Prostate gland (tissue), 2 donors: ENCODE measurements around the gene COL5A1. TPM values are rescaled to one million over a fixed set of nuclear protein-coding genes. Genes with fewer than 3 reads are reported as not detected.
A peak's percentile ranks its signal among the peaks of the same experiment; 100 is the strongest.

Experiments
- DNase-seq: peaks from one replicate; pipeline ENCODE4 v3.0.0-alpha.2; 2019; ENCODE audit warnings: low spot score
- H3K27ac ChIP-seq, 2 donors: fragments of 200-600 bp; sonication (generic); 2 replicates each; pipeline ENCODE4 v1.5.1; 2017 to 2019
- H3K27me3 ChIP-seq: fragments of 200-600 bp; sonication (generic); replicated peaks from 2 replicates; pipeline ENCODE4 v1.5.1; 2019; ENCODE audit not compliant: insufficient read depth
- H3K36me3 ChIP-seq, 2 donors: fragments of 200-600 bp; sonication (generic); 1 replicate in 1 of 2; 2 replicates in 1 of 2; pipeline versions ENCODE4 v1.5.1 to v1.8.1; 2017 to 2019
- H3K4me1 ChIP-seq: fragments of 200-600 bp; sonication (generic); replicated peaks from 2 replicates; pipeline ENCODE4 v1.5.1; 2019
- H3K4me3 ChIP-seq, 2 donors: fragments of 200-600 bp; sonication (generic); 2 replicates each; pipeline ENCODE4 v1.5.1; 2017 to 2019
- H3K9me3 ChIP-seq: fragments of 200-600 bp; sonication (generic); 2 replicates; pipeline ENCODE4 v1.5.1; 2017
- CTCF ChIP-seq, 4 experiments: fragments of 200-600 bp in 2 of 4; fragments of 450-650 bp in 2 of 4; sonication (generic) in 2 of 4; IDR thresholded peaks; 1 replicate in 3 of 4; 2 replicates in 1 of 4; pipeline ENCODE4 v1.5.1; 2016 to 2019; ENCODE audit warnings: antibody characterized with exemption in 4 of 4, mild to moderate bottlenecking in 2 of 4, moderate library complexity in 2 of 4
- POLR2A ChIP-seq: fragments of 450-650 bp; IDR thresholded peaks from one replicate; pipeline ENCODE4 v1.6.1; 2016; ENCODE audit warnings: antibody characterized with exemption, mild to moderate bottlenecking
- POLR2AphosphoS5 ChIP-seq: sonication (generic); formaldehyde crosslinking; IDR thresholded peaks from one replicate; pipeline ENCODE4 v1.6.1; 2017; ENCODE audit warnings: antibody characterized with exemption
- WGBS: methylation state at CpG from one replicate; pipeline ENCODE4 v1.1.5; 2018; 5-methylcytosine and 5-hydroxymethylcytosine counted together
- intact Hi-C: fragments of 100-400 bp; cut with DNase I; formaldehyde crosslinking; loops from one replicate; pipeline ENCODE4 v1.14.2; 2022
- total RNA-seq, 2 donors: library from RNA; depleted of rRNA; stranded (reverse); fragments of >200 nt; gene quantifications; one replicate each; pipeline ENCODE4 v1.1.0, GENCODE V29; 2016

The COL5A1 gene
- total RNA-seq, 2 donors from 2014 or later, result 16.9 to 36.0 TPM

- Histone ChIP-seq H3K4me3 (no peak overlapping the region), H3K27me3 (no peaks in the 10 kb centered on the region), H3K36me3 (no peaks in the 10 kb centered on the region), H3K9me3 (no peaks in the 10 kb centered on the region), H3K4me1 (no peaks in the 10 kb centered on the region), H3K27ac (no peak overlapping the region)
- no peak for TF ChIP-seq POLR2AphosphoS5
- TF ChIP-seq CTCF (IDR thresholded peaks at IDR 0.05), result no peak
- TF ChIP-seq POLR2A, result no peak
- no peak for DNase-seq
- intact Hi-C loops, result no loop called here
- WGBS, result 89% methylated on average over 9 of the region's 9 CpGs
Measured at GRCh38 chr9:134721344-134721743, 79.7 kb downstream of the COL5A1 start.

GRCh38 chr9:134722120-134722701, 80.6 kb downstream of the COL5A1 start:
- Histone ChIP-seq H3K9me3 (no peaks in the 10 kb centered on the region), H3K27ac (no peak overlapping the region), H3K4me1 (no peaks in the 10 kb centered on the region), H3K36me3 (no peaks in the 10 kb centered on the region), H3K27me3 (no peaks in the 10 kb centered on the region), H3K4me3 (no peak overlapping the region)
- 49% methylated on average over 15 of the region's 15 CpGs for WGBS
- intact Hi-C loops, result no loop called here
- TF ChIP-seq CTCF (IDR thresholded peaks at IDR 0.05) (no peak), POLR2AphosphoS5 (no peak), POLR2A (no peak)
- no peak for DNase-seq

- WGBS, result 79% methylated on average over 13 of the region's 17 CpGs
- no peak for DNase-seq
- no peaks in the 10 kb centered on the region for H3K4me1 ChIP-seq
Measured at GRCh38 chr9:134723037-134723436, 81.4 kb downstream of the COL5A1 start.

GRCh38 chr9:134723491-134724190, 82.0 kb downstream of the COL5A1 start:
- no peaks in the 10 kb centered on the region for H3K27me3 ChIP-seq
- TF ChIP-seq POLR2AphosphoS5, result no peak
- TF ChIP-seq POLR2A, result no peak
- no peak for TF ChIP-seq CTCF (IDR thresholded peaks at IDR 0.05)
- no peak for DNase-seq
- H3K4me3 ChIP-seq, result no peak overlapping the region
- 86% methylated on average over 13 of the region's 13 CpGs for WGBS
- H3K36me3 ChIP-seq, result no peaks in the 10 kb centered on the region
- H3K9me3 ChIP-seq, result no peaks in the 10 kb centered on the region
- intact Hi-C loops, result no loop called here
- H3K27ac ChIP-seq, result peak overlapping the region in 1 of 2 donors; percentile 6
- H3K4me1 ChIP-seq, result no peaks in the 10 kb centered on the region

More at GRCh38 chr9:134723037-134723436, 81.4 kb downstream of the COL5A1 start:
- Histone ChIP-seq H3K27ac (no peak overlapping the region), H3K36me3 (no peaks in the 10 kb centered on the region), H3K4me3 (no peak overlapping the region), H3K27me3 (no peaks in the 10 kb centered on the region), H3K9me3 (no peaks in the 10 kb centered on the region)
- intact Hi-C loops, result no loop called here
- TF ChIP-seq POLR2A, result no peak
- TF ChIP-seq CTCF (IDR thresholded peaks at IDR 0.05), result no peak
- no peak for TF ChIP-seq POLR2AphosphoS5
